HT1080 (cell line): ENCODE results near the gene NR2F2. TPM values are rescaled to one million over a fixed set of nuclear protein-coding genes. Genes with fewer than 3 reads are reported as not detected.
A peak's percentile ranks its signal among the peaks of the same experiment; 100 is the strongest.

Source experiments
- DNase-seq: peaks from one replicate; pipeline ENCODE4 v3.0.0-alpha.2; 2015; ENCODE audit warnings: low read depth
- total RNA-seq: library from RNA; depleted of rRNA; stranded (reverse); fragments of >200 nt; shearing (Covaris generic); gene quantifications from 2 replicates; pipeline ENCODE4 v1.2.3, GENCODE V29; 2014

Gene NR2F2
- total RNA-seq, 1 experiment from 2014 or later, result 27.9 TPM

- no peak for DNase-seq
Measured at GRCh38 chr15:96352604-96353405, 22.3 kb downstream of the NR2F2 start.

- DNase-seq, result no peak
Measured at GRCh38 chr15:96353416-96353929, 23.0 kb downstream of the NR2F2 start.

- no peak for DNase-seq
Measured at GRCh38 chr15:96353930-96354730, 23.6 kb downstream of the NR2F2 start.

- no peak for DNase-seq
Measured at GRCh38 chr15:96354731-96355567, 24.4 kb downstream of the NR2F2 start.

- DNase-seq, result no peak
Measured at GRCh38 chr15:96355568-96356187, 25.2 kb downstream of the NR2F2 start.

GRCh38 chr15:96356494-96357455, 26.3 kb downstream of the NR2F2 start:
- peak; percentile 79 for DNase-seq

- no peak for DNase-seq
Measured at GRCh38 chr15:96358001-96358801, 27.7 kb downstream of the NR2F2 start.

- no peak for DNase-seq
Measured at GRCh38 chr15:96358821-96359615, 28.5 kb downstream of the NR2F2 start.

GRCh38 chr15:96359616-96360521, 29.4 kb downstream of the NR2F2 start:
- no peak for DNase-seq

GRCh38 chr15:96360581-96361308, 30.2 kb downstream of the NR2F2 start:
- DNase-seq, result no peak

GRCh38 chr15:96361309-96362010, 31.0 kb downstream of the NR2F2 start:
- no peak for DNase-seq

GRCh38 chr15:96362011-96362754, 31.7 kb downstream of the NR2F2 start:
- no peak for DNase-seq

GRCh38 chr15:96362755-96363651, 32.5 kb downstream of the NR2F2 start:
- DNase-seq, result no peak

- DNase-seq, result no peak
Measured at GRCh38 chr15:96363707-96364106, 33.2 kb downstream of the NR2F2 start.
